NOMO-1 (cell line): ENCODE measurements around the gene MAP3K7.

ENCODE experiments used
- DNase-seq, 2 experiments: peaks; one replicate each; lab custom pipeline; 2025; ENCODE audit not compliant: unreplicated experiment in 2 of 2; lab: John Stamatoyannopoulos, UW

The MAP3K7 gene

DNA sequence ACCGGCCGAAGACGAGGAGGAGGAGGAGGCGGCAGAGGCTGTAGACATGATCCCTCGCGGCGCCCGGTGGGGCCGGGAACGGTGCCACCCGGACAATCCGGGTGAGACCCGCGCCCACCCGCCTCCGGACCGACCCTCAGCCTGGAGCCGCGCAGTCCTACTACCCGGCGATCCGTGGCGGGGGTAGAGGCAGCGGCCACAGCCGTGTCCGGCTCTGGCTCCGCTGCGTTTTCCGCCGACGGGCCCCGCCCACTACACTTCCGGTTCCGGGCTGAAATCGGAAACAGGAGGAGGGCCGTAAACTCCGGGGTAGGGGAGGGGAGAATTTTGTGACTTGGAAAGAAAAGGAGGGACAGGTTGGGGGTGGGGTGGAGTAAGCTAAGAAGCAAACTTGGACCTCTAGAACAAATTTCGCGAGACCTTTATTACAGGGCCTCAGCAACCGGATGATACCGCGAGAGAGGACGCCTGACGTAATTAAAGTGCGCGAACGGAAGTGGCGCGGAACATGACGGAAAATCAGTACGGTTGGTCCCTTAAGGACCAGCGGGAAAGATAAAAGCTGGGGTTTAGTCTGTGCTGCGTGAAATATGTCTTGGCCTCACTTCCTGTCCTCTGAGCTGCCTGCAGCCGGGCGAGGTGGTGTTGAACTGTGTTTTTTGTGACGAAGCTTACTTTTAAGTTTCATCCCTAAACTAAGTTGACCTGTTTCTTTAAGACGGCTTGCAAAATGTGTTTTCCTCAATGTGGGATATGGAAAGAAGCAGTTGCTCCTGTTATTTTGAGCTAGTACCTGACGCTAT, at the start of gene MAP3K7:
TSS of gene MAP3K7 (minus strand) at position 237 of the 803 bp plus-strand sequence. CDS start at position 48, 189 bp downstream.
- DNase-seq = peak; percentile 88 to 93

DNA sequence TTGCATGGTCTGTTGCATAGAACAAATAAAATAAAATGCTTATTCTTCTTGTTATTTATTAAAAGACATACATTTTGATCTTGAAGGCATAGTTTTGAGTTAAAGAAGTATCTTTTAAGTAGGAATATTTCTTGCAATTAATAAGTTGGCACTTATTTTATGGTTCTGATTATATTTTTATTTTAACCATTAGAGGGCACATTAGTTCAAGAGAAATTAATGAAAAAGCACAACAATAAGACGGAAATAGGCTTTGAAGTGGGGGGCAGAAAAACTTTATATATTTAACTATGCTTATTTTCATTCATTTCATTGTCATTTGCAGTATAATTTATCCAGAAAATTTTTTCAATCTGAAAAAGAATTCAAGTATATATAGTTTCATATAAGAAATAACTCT, 44.2 kb upstream of the MAP3K7 start:
- DNase-seq = no peak

DNA sequence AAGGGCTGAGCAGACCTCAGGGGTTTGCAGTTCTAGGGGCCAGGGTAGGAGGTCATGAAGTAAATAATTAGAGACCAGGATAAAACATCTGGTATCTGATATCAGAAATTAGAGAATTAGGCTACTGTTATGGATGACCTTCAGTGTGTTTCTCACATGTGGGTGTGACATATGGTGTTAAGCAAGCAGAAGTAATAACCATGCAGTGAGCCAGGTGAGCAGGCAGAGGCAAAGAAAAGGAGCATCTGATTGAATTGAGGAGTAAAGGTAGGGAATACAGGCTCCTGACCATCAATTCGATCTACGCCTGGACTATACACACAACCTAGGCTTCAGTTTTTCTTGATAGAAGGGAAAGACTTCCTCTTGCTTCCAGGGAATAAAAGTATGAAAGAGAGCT, 34.7 kb upstream of the MAP3K7 start:
- DNase-seq = no peak

DNA sequence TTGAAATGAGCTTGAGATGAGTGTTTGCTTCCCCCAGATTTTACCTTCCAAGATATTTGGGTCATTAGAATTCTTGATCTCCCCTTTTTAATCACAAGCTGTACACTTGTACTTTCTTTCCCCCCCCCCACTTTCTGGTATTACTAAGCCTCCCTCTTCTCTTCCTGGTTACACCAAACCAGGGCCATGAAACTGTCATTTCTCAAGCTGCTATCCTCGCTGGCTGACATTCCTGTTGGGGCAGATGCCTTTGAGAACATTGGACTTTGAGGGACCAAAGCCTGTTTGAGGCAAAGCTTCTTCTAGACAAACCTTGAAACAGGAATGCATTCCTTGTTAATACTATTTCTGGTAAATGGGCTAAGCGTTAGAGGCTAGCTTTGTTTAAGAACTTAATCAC, 32.3 kb upstream of the MAP3K7 start:
- DNase-seq = no peak

DNA sequence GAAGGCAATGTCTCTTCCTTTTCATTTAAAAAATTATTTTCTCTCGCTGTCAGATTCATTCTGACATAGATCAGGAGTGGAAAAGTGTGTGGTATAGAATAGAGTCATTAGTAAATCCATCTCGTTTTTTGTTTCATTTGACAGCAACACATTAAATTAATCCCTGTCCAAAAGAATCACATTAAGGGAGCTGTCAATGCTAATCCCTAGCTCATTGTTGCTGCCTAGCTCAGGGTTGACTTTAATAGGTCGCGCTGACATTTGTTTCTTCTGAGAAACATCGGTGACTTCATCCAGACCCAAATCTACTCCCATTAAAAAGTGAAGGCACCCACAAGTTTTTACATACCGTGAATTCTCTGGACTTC, 25.4 kb upstream of the MAP3K7 start:
- DNase-seq = no peak

DNA sequence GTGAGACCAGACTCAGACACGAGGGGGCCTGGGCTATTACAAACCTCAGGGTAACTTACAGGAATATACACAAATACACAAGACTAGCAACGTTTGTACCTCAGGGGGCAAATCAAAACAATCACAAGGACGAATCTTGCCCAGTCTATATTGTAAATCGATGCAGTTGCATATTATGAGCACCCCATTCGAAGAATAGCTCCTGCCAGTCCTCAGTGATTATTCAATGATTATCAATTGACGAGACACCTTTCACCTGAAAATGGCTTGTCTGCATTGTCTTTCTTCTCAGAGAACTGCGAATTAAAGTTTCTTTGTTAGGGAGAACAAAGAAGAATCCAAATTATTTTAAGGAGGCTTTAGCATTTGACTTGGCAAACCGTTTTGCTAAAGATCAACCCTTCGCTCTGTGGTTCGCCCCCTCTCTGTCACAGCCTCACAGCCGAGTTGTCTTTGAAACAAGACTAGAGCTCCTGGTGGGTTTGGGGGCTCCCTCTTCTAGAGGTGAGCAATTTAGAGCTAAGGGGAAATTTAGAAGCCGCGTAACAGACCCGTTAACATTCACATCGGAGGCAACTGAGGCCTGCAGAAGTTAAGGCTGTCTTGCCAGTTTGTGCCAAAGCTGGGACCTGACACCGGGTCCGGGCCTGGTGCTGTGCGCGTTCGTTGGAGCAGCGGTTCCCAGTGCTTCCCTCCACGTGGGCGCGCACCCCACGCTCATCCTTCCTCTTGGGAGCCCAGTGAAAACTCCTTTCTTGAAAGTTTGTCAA, 24.9 kb upstream of the MAP3K7 start:
- DNase-seq = no peak

DNA sequence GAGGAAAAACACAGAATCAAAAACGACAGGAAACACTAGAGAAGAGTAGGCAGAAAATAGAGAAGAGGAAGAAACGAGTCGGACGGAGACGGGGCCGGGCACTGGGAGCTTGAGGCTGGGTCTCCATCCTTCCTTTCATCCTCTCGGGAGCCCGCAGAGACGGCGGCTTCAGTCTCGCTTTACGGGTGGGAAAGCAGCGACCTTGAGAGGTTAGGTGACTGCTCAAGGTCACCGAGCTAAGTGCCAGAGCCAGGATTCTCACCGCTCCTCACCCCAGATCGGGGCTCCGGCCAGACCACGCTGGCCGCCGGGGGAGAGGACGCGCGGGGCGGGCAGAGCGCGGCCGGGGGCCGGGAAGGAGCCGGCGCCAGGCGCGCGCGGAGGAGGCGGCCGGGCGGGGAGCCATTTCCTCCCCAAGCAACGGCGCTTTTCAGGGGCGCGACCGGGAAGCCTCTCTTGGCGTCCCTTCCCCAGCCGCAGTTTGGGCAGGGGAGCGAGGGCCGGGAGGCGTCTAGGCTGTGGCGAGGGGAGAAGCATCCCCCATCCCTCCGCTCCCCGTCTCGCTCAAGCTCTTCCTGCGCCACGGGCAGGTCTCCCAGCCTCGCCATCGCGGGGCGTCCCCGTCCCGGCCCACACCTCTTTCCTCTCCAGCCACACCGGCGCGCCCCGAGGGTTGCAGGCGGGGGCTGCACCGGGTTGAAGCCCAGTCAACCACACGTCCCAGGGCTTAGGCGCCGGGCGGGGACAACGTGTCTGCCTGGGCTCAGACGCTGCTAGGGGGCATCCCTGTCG, 24.1 kb upstream of the MAP3K7 start:
- DNase-seq = peak in 1 of 2 experiments; percentile 8

DNA sequence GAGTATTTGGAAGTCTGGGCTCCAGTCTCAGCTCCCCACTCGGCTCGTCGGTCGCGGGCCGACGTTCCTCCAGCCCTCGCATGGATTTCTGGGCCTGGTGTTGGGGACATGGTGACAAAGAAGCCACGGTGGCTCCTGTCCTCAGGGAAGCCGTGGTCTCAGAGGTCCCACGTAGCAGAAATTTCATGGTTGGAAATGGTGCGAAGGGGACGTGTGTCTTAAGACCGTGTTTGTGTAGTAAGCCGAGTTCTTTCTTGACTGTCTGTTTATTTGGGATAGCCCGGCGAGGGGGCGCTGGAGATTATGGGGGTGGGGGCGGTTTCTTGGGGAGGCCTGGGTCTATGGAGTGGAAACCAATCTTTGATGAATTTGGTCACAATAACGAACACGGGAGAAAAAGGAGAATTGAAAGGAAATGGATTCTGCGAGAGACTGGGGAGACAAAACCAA, 23.5 kb upstream of the MAP3K7 start:
- no peak for DNase-seq

DNA sequence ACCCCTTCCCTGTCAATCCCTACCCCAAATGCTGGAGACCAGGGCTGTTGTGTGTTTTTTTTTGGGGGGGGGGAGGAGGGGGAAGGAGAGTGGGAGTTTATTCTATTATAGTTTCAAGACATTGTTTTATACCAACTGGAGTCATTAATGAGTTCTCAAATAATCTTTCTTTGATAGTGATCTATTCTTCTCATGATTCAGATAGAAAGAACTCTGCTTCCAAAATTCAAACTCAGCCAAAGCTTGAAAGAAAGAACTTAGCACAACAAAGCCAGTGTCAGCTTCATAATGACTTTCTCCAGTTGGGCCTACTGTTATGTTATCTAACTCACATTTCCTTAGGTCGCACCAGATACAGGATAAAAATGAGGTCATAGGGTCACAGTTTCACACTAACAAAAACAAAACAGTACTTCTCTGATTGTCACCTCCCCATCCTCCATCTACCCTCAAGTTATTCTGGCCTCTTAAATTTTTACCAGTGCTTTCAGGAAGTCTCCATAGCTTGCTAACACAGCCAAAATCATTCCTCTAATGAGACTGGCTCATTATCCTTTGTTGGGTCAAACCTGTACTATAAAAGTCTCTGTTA, 19.0 kb upstream of the MAP3K7 start:
- no peak for DNase-seq

DNA sequence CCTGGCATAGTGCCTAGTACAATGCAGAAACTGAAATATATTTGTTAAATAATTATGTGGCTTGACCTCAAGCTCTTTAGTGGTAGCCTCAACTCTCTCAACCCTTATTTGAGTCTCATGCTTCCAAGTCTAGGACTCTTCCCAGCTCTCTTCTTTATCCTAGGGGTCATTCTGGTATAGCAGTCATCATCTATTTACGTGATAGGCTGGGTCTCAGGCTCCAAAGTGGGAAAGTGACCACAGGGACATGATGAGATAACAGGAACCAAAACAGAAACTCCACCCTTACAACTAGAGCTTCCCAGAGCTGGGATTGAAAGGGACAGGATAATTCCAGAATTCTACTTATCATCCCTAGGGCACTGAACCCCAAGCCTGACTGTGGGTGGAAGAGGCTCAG, 17.7 kb upstream of the MAP3K7 start:
- no peak for DNase-seq

DNA sequence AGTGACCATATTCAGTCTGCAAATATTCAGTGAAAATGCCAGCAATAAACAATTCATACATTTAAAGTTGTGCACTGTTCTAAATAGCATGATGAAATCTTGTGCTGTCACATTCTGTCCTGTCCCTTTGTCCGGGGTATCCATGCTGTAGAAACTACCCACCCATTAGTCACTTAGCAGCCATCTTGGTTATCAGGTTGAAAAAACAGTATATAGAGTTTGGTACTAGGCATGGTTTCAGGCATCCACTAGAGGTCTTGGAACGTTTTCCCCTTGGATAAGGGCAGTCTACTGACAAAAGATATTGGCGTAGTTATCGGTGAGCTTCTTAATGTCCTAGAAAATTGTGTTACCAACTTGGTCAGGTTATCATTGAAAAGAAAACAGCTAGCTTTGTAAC, 12.3 kb upstream of the MAP3K7 start:
- no peak for DNase-seq

DNA sequence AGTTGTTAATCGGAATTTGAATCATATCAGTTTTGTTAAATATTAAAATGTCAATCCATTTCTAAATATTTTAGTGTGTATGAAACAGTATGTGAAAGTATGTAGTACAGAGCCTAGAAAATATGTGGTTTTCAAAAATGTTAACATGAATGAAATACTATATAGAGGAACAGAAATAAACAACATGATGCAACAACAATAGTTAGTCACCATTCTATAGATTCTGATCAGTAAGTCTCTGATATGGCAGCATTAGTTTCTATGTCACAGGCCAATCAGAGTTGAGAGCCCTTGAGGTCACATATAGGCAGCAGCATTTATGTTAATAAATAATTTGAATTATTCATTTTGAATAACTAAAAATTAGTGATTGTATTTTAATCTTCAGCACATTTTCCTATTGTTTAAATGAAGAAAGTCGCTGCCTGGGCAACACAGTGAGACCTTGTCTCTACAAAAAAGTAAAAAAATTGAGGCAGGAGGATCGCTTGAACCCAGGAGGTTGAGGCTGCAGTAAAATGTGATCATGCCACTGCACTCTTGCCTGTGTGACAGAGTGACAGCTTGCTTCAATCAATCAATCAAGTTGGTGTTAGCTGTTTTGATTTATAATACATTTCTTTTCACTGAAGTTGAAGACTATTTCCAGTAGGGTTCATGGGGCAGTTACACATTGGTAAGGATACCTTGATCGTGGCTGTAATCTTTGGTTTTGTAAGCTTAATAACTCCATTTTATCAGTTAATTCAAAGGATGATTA, 11.5 kb upstream of the MAP3K7 start:
- no peak for DNase-seq

DNA sequence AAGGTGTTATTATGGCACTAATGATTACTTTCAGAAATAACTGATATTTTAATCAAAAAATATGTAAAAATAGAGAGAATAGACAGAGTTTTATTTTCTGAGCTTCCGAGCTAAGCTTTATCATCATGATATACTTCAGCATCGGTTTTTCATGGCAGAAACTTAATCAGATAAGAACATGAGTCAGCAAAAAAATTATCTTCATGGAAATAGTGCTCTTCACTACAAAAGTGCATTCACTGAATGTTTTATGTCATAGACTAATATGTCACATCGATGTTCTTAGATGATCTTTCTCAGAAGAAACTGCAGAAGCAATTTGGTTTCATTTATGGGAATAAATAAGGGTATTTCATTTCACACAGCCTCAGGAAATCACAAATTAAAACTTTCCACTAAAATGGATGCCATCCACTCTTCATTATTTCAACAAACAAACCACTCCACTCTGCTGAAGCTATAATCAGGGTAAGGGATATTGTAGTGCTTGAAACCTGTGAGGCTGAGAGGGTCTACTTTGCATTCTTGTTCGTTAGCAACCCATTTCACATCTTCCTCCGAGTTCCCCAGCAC, 10.2 kb upstream of the MAP3K7 start:
- no peak for DNase-seq

DNA sequence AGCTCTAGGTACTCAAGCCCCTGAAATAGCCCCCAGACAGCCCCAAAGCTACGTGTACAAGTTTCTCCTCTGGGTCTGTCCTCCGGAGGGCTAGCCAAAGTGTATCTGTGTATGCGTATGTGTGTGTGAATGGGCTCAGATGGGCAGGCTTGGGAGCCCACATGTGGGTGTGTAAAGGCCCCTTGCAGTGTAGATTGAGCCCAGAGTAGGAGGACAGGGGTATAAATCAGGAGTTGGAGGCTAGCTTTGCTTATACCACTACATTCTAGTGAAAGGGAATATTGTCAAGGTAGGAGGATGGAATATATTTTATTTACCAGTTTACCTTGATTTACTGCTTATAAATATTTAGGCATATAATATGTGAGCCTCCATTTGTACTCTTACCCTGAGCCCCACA, 9.0 kb upstream of the MAP3K7 start:
- DNase-seq = no peak

DNA sequence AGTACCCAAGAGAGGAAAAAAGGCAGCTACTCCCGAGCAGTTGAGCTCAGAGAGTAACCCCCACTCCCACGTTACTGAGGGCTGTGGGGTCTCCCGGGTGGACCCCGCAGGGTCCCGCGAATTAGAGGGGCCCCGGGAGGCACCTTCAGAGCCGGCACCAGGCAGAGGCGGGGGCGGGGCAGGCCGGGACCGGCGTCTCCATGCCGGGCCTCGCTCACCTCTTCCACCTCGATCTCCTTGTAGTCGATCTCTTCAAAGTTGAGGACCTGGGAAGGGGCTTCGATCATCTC, 381 bp downstream of the MAP3K7 start:
- no peak for DNase-seq

DNA sequence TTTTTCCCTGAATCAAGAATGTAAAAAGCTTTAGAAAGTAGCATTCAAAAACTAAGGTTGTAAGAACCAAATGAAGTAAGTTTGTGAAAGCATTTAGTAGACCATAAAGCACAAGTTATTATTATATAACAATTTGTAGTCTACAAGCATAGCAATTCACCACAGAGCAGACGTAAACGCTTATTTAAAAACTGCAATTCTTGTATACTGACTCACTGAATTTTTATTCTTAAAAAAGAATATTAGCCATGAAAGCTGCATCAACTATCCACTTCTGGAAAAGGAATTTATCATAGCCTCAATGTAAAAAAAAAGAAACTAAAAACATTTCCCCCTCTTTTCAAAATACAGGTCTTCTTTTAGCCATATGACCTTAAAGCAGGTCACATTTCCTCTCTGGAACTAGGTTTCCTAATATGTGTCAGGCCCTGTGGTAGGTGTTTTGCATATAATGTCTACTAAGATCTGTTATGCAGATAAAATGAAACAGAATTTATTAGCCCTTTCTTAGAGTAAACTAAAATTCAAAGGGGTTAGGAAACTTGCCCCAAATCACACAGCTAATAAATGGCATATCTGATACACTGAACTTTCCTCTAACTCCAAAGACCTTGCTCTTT, 2.1 kb downstream of the MAP3K7 start:
- DNase-seq = no peak

DNA sequence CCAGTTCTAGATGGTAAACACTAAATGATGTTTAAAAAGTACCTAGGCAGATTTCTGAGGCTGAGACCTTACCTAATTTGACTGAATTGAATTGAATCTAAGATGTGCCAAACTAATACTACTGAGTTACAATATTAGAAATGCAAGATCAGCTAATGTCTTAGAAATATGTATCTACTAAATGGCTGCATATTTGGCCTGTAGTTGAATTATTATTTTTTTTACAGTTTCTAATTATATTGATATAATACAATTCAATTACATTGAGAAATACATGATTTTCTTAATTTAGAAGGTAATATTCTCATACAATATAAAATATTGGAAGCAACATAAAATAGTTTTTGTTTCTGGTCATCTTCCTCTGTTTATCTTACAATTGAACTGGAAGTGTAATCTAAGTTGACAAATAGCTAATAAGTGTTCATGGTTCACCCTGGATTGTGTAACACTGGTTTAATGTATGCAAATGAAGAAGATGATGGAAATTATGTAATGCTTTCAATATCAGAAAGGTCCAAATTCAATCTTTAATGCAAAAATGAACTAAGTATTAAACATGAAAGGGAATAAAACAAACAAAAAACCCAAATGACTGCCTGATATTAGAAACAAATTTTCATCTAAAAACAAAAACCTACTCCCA, 2.9 kb downstream of the MAP3K7 start:
- DNase-seq = no peak

DNA sequence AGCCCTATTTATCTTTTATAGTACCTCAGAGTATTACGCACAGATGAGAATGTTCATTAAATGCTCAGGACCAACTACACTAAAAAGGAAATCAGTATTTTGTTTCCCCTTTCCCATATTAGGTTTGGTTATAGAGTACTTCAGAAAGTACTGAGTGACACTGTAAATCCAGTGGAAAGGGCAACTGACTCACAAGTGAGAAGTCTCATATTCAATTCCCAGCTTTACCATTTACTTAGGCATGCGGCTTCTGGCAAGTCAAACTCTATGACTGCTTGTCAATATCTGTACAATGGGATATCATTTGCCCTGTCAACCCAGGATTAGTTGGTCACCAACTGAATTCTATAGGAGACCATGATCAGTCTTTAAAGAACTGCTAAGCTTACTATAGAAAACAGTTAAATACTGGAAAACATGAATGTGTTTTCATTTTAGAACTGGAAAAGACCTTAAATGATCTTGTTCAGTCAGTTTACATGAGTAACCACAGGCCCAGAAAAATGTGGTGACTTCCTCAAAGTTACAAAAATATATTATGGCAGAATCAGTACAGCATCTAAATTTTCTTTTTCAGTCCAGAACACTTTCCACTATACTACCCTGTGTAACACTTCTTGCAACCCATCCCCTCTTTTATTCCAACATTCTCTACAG, 3.6 kb downstream of the MAP3K7 start:
- peak in 1 of 2 experiments; percentile 13 for DNase-seq

DNA sequence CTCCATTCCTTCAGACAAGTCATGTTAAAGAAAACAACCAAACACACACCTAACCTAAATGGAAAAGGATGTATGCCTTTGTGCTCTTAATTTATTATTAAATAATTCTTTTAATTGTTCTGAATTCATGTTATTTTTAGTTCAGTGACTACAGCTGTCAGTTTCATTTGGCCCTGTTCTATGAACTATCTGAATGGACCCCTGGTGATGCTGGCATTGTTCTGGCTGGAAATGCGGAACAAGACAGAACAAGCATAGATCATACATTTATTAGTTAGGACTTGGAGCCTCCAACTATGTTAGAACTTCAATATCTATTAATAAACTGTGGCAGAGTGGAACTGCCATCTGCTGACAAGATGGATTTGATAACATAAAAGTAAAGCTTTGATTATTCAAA, 5.7 kb downstream of the MAP3K7 start:
- no peak for DNase-seq
